Fibroblast of upper back skin (primary cell): ENCODE results near the gene DARS1.
"Not testable (repeated sequence)": the region's sequence is repeated elsewhere in the genome, so short reads cannot be mapped to it uniquely, and the experiment has no call there.

Experiments used
- DNase-seq: peaks from one replicate; pipeline ENCODE4 v3.0.0-alpha.2; 2013

DARS1 gene

GRCh38 chr2:135975702-135976101 lies 9.7 kb downstream of the DARS1 start:
- DNase-seq = no peak

- no peak for DNase-seq
Observed at GRCh38 chr2:135974036-135974435, 11.4 kb downstream of the DARS1 start.

DNA sequence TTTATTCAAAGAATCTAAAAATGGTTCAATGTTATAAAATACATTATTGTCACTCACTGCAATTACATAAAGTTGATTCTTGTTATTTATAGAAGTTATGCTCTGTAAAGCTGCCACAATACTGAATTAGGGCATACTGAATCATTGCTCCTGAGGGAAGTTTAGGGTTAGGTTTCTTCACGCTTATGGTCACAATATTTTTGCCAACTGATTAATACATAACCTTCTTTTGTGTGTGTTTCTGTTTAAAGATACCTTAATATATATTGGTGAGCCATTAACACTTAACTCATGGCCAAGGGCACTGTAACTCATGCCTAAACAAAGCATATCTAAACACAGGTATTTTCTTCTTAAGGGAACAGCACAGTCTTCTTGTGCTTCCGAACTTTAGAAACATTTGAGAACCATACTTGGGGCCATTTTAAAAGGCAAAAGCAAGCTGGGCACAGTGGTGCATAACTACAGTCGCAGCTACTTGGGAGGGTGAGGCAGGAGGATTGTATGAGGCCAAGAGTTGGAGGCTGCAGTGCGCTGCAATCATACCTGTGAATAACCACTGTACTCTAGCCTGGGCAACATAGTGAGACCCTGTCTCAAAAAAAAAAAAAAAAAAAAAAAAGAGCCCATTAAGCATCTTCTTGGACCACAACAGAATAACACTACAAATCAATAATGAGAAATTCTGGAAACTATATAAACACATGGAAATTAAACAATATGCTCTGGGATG lies 15.6 kb downstream of the DARS1 start:
- no peak for DNase-seq

DNA sequence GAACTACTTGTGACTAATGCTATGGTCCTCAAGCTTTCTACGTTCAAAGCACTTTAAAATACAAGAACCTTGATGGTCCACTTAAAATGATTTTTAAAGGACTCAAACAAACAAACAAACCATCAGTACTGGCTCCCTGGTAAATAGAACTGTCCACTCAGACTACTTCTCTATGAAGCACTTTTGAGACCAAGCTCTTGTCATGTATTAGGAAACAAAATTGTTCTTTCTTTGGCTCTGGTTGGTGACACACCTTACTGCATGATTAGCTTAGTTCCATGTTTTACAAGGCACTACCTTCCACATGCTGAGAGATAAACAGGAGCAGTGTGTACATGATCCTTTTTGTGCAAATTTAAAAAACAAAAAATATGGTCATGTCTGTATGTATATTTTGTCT lies 19.7 kb downstream of the DARS1 start:
- no peak for DNase-seq

- not testable (repeated sequence) for DNase-seq
Observed at GRCh38 chr2:135964404-135964803, 21.0 kb downstream of the DARS1 start.

DNA sequence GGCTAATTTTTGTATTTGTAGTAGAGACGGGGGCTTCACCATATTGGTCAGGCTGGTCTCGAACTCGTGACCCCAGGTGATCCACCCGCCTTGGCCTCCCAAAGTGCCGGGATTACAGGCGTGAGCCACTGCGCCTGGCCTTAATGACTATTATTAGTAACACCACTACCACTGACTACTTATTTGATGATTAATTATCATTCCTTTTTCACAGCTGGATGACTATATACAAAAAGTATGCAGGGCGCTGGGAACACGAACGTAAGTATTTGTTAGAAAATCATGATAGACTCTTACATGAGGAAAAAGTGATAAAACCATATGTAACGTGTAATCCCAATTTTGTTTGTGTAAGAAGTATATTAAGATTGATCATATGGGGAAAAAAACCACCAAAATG lies 21.6 kb downstream of the DARS1 start:
- peak; percentile 65 for DNase-seq

- no peak for DNase-seq
Observed at GRCh38 chr2:135962366-135963123, 22.9 kb downstream of the DARS1 start.

DNA sequence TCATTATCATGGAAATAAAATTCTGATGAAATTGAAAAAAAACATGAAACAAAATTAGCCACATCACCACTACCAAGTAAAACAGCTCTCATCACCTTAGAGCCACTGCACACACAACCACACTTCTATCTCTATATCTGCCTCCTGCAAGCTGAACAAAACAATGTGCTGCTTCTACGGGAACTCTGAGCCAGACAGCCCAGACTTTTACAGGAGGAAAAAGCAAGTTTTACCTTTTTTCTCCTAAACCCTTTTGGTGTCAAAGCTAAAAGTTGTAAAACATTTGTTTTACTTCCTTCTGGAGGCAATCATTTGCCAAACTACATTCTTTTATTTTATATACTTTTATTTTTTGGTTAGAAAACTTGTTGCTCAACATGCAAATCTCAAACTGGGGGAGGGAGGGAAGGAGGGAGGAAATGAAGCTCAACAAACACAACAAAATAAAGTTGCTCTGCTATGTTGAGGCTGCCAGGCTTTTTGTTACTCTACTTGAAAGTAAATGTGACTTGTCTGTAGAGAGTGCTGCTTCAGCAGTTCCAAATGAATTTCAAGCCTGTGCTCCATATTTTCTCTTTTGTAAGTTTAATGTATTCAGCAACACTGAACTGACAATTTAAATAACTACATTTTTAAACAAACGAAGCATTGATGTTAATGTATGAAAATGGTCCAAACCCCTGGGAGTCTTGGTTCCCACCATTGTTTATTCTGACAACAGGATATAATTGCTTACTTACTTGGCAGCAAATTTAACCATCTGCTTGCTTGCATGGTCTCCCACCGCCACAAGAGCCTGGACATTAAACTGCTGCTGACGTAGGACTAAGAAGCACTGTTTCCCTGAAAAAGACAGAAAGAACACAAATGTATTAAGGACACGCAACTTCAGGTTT lies 24.5 kb downstream of the DARS1 start:
- no peak for DNase-seq

DNA sequence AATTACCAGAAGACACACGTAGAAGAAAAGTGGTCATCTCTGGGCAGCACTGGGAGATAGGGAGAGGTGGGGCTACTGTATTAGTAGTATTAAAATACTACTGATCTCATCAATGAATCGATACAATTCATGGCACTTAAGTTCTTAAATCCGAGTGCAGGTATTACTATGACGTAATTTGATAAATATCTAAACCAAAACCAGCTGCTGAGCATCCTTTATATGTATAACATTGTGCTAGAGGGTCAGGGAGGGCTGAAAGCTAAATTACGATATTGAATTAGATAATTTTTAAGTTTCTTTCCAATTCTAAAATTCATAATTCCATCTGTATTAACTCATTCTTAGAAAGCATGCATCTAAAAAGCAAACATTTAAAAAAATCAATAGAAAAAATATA lies 25.3 kb downstream of the DARS1 start:
- DNase-seq = no peak

DNA sequence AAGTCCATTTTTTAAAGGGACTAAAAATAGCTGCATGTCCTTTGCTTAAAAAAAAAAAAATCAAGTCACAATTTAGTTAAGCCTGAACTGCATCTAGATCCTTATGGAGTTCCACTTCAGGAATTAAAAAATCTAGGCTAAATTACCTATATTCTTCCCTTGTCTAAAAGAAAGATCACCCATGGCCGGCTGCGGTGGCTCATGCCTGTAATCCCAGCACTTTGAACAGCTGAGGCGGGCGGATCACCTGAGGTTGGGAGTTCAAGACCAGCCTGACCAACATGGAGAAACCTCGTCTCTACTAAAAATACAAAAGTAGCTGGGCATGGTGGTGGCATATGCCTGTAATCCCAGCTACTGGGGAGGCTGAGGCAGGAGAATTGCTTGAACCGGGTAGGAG lies 26.5 kb downstream of the DARS1 start:
- not testable (repeated sequence) for DNase-seq

DNA sequence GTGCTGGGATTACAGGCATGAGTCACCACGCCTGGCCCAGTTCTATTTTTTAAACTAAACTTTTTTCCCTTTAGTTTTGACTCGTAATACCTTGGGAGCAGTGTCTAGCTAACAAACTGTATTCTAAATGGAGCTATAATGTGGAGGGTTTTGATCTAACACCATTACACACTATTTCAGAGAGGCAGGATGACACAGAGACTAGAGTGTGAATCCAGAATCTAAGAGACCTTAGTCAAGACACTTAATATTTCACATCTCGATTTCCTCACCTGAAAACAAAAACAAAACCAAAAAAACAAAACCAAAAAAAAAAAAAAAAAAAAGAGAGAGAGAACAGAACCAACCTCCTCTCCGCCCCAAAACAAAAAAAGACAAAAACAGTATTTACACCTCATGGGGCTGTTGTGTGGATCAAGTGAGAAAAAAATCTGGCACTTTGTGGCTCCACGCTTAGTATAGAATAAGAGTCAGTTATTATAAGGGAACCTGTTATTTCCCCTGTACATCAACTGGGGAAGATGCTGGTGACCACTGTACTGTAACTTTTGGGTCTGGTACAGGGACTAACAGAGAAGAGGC lies 31.3 kb downstream of the DARS1 start:
- no peak for DNase-seq

DNA sequence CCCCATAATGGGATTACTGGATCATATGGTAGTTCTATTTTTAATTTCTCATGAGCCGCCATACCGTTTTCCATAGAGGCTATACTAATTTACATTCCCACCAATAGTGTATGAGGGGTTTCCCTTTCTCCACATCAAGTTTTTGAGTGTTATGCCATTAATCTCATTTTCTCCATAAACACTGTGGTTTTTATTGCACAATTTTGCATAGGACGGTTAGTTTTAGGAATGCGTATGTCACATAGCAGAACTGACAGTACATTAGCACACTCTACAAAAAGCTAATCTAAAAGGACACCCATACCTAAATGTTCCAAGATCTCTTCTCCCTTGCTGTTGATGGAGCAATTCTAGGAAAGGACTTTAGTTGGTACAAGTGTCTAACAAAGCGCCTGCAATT lies 32.5 kb downstream of the DARS1 start:
- DNase-seq = no peak

DNA sequence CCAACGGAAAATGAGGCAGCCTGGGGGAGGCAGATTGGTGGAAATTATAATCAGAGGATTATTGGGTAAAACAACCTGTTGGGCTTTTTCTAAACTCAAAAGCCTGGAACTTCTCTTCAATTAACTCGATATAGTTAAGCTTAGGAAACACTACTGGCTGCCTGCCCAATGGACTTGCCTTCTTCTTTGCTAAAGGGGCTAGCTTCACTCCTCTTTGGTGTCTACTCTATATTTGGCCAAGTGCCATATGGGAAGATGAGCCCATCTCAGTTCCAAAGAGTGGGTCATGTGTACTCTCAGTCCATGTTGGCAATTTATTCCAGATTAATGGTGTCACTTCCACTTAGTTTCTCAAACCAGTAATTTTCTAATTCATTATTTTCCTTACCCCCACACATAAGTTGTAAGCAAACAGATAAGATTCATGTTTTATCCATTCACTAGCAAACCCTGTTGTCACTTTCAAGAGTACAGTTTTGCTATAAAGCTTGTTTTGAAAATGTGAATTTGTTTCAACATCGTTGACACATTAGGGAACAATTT lies 34.3 kb downstream of the DARS1 start:
- no peak for DNase-seq

- DNase-seq = no peak
Observed at GRCh38 chr2:135949451-135950234, 35.8 kb downstream of the DARS1 start.

GRCh38 chr2:135948642-135949355 lies 36.6 kb downstream of the DARS1 start:
- peak; percentile 64 for DNase-seq

GRCh38 chr2:135948141-135948540 lies 37.3 kb downstream of the DARS1 start:
- DNase-seq = no peak

DNA sequence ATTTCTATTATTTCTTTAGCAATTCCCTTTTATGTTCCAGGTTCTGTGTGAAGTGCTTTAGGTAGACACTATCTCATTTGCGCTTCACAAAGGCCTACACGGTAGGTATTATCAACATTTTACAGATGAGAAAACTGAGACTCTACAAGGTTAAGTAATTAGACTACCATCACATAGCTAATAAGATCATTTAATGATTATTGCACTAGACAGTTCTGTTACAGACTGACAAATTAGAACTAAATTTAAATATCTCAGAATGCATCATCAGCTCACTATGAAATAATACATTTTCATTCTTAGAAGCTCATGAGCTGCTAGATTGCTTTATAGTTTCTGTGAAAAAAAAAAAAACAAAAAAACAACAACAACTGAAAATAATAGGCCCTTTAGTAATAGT lies 37.9 kb downstream of the DARS1 start:
- no peak for DNase-seq

GRCh38 chr2:135945526-135945925 lies 39.9 kb downstream of the DARS1 start:
- no peak for DNase-seq

- no peak for DNase-seq
Observed at GRCh38 chr2:135944625-135945024, 40.8 kb downstream of the DARS1 start.

GRCh38 chr2:135942936-135943688 lies 42.3 kb downstream of the DARS1 start:
- DNase-seq = no peak
